Stromal cell of bone marrow (primary cell): ENCODE data around the gene GABRA4.

ENCODE experiments used
- DNase-seq: peaks from one replicate; pipeline ENCODE4 v3.0.0-alpha.2; 2012; ENCODE audit warnings: low read depth

Gene GABRA4

GRCh38 chr4:46979283-46979682 lies 14.1 kb downstream of the GABRA4 start:
- no peak for DNase-seq

GRCh38 chr4:46977245-46977644 lies 16.1 kb downstream of the GABRA4 start:
- no peak for DNase-seq

- no peak for DNase-seq
Observed at GRCh38 chr4:46975812-46976553, 17.4 kb downstream of the GABRA4 start.

- DNase-seq: no peak
Observed at GRCh38 chr4:46974891-46975543, 18.4 kb downstream of the GABRA4 start.

GRCh38 chr4:46968847-46969246 lies 24.5 kb downstream of the GABRA4 start:
- no peak for DNase-seq

GRCh38 chr4:46967631-46968030 lies 25.8 kb downstream of the GABRA4 start:
- no peak for DNase-seq

DNA sequence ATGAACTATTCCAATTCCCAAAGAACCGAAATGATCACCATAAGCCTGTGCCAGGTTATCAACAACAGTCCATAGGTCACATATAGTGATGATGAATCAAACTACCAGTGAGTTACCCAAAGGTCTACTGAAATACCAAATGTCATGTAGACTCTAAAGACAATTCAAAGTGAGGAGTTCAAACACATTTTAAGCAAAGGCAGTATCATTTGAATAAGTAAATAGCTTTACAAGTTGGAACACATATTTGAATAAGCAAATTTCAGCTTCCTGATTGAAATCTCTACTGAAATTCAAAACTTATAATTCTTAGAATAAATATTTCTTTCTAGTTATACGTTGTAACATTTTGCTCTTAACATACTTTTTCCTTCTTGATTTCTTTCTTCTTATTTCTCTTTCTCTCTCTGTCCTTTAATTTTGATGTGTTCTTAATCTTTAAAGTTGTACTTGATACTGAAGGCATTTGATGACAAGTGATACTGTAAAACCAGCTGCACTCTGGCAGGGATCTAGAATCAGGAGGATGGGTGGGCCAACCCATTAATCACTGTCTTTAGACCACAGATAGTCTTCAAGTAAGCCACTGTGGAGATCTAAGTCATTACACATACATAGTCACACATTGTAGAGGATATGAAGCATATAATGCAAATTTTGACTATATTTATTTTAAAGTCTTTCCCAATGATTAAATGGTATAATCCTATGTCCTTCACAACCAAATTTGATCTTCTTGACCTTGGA lies 34.5 kb downstream of the GABRA4 start:
- no peak for DNase-seq

DNA sequence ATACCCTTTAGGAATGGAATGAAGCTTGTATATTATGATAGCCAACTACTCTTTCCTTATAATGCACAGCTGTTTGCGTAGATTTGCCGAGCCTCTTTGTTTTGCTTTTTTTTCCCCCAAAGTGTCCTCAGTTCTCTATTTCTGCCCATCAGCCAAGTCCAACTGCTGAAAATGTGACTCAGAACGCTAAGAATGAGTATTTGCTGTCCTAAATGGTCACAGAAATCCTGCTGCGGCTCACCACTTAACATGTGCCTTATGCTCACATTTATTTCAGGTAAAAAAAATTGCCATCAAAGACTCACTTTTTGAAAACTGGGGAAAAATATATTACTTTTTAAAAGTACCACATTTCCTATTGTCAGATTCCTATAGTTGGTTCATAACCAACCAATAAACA lies 36.9 kb downstream of the GABRA4 start:
- no peak for DNase-seq

DNA sequence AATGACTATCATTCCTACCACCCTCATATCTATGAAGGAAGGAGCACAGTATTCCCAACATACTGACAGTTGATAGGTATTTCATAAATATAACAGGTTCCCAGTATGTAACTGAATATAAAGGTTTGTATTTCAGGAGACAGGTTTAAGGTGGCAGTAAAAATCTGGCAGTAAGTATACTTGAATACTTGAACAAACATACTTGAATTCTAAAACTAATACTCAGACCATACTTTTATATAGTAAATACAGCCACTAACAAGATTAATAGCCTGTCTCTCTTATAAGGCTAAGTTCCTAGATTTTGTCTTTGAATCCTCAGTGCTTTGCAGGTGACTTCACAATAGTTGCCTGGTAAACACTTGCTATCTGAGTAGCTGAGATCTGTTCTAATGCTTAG lies 37.8 kb downstream of the GABRA4 start:
- no peak for DNase-seq

DNA sequence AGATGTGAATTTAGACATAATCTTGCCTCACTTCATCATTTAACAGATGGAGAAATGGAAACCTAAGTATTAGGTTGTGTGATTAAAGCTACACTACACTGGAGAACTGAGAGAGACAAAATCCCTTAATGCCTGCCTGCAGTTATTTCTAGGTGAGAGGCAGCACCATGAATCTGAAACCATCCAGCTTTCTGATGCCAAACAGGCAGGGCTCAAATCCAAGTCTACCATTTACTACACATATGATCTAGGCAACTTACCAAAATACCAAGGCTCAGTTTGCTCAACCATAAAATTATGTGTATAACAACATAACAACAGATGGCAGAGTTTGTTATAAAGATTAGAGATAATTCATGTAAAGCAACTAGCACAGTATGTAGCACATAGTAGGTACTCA lies 38.7 kb downstream of the GABRA4 start:
- DNase-seq: no peak

- DNase-seq: no peak
Observed at GRCh38 chr4:46953564-46953963, 39.8 kb downstream of the GABRA4 start.

GRCh38 chr4:46952451-46952850 lies 40.9 kb downstream of the GABRA4 start:
- no peak for DNase-seq

DNA sequence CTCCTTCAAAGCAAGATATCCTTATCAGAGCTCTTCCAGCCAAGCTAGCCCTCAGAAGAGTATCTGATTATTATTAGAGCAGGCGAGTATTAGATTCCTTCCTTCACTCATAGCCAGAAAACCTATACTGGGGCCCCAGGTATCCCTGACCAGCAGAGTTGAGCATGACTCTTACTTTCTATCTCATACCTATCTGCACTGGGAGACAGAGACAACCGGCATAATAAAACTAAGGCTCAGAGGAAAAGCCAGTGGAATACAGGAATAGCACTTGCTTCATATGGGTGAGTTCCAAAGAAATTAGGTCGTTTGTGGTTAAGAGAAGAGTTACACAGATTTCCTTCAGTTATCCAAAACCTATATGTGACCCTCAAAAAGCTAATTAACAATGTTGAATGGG lies 42.6 kb downstream of the GABRA4 start:
- no peak for DNase-seq

GRCh38 chr4:46949822-46950221 lies 43.6 kb downstream of the GABRA4 start:
- DNase-seq: no peak

DNA sequence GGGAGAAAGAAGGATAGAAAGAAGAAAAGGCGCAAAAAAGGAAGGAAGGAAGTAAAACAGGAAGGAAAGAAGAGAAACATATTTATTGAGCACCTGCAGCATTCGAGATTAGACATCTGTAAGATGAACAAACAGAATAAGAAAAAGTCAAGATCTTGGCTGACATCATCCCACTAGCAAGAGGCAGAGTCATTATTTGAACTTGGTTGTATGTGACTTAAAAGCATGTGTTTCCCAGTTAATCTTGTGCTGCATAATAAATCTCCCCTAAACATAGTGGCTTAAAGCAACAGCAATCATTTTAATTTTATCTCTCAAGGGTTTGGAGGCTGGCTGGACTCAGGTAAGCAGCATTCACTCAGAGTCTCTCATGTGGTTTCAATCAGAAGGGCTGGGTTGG lies 45.8 kb downstream of the GABRA4 start:
- no peak for DNase-seq

- peak; percentile 44 for DNase-seq
Observed at GRCh38 chr4:46946919-46947536, 46.4 kb downstream of the GABRA4 start.

DNA sequence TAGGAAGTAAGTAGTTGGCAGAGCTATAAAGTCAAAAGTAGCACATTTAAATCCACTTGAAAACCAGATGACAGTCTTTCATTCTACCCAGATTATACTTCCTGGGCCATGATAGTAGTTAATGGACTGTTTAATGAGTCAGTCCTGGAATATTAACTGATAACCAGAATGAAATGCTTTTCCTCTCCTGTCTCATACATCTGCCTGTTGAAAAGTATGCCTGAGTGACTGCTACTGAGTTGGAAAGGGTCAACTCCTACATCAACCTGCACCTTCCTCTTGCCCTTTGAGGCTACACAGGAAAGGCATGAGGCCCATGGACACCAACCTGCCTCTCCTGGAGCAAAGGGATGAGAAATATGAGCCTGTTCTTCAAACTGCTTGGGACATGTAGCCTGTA lies 48.3 kb downstream of the GABRA4 start:
- DNase-seq: no peak

DNA sequence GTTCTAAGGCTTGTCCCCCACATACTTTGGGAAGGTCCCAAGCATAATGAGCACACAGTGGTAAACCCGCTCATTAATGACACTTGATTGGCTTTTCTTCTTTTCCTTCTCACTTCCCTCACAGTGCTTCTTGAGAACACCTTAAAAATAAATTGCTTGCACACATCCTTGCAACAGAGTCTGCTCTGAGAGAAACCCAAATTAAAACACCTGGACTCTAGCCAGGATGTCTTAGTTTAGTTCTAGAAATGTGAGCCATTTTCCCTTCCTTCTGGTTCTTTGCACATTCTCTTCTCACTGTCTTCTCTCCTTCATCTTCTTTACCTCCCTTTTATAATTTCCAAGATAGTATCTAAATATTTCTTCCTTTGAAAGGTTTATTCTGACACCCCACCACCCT lies 49.0 kb downstream of the GABRA4 start:
- DNase-seq: no peak

GRCh38 chr4:46937493-46937892 lies 55.9 kb downstream of the GABRA4 start:
- no peak for DNase-seq

DNA sequence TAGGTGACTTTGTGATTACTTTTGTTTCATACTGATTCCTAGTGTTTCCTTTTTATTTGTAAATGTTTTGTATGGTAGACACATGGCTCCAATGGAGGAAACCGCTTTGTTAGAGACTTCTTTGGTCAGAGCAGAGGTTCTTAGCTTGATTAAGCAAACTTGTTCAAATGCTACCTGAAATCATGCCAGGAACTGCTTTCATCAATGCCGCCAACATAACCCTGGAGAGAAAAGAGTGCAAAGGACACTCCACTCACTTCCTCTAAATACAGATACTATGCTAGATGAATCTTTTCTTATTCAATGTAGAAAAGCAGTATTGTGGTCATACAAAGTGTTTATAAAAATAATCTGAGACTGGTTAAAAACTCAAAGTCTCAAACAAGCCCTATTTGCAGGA lies 58.7 kb downstream of the GABRA4 start:
- no peak for DNase-seq

GRCh38 chr4:46933686-46934085 lies 59.7 kb downstream of the GABRA4 start:
- no peak for DNase-seq

- peak; percentile 31 for DNase-seq
Observed at GRCh38 chr4:46931981-46932380, 61.4 kb downstream of the GABRA4 start.

GRCh38 chr4:46930891-46931290 lies 62.5 kb downstream of the GABRA4 start:
- no peak for DNase-seq
